Keratinocyte (primary cell): ENCODE measurements around the gene THOC7. TPM values are rescaled to one million over a fixed set of nuclear protein-coding genes. Genes with fewer than 3 reads are reported as not detected.

Experiments used
- DNase-seq: peaks from one replicate; pipeline ENCODE4 v3.0.0-alpha.2; 2011; ENCODE audit warnings: low read depth, missing footprints, low spot score
- FAIRE-seq: peaks from 2 replicates; lab custom pipeline; 2011; peaks lifted over from hg19 to GRCh38; lab: Jason Lieb, UNC
- H2AFZ ChIP-seq: 2 replicates; pipeline ENCODE4 v1.6.0; 2012; ENCODE audit warnings: low read length, control low read depth, inconsistent platforms; ENCODE audit not compliant: control insufficient read depth
- H3K27ac ChIP-seq: 2 replicates; pipeline ENCODE4 v1.5.1; 2011; ENCODE audit warnings: low read length; ENCODE audit not compliant: control insufficient read depth, insufficient read depth
- H3K27me3 ChIP-seq: 3 replicates; pipeline ENCODE4 v1.6.0; 2011; ENCODE audit warnings: low read length; ENCODE audit not compliant: control insufficient read depth, insufficient read depth; ENCODE audit errors: extremely low read depth
- H3K36me3 ChIP-seq, 2 experiments: 2 replicates in 1 of 2; 3 replicates in 1 of 2; pipeline ENCODE4 v1.5.1; 2011; ENCODE audit warnings: low read length in 2 of 2, mild to moderate bottlenecking in 1 of 2; ENCODE audit not compliant: control insufficient read depth in 2 of 2, insufficient read depth in 2 of 2; ENCODE audit errors: extremely low read depth in 1 of 2
- H3K4me1 ChIP-seq: 3 replicates; pipeline ENCODE4 v1.5.1; 2011; ENCODE audit warnings: low read length; ENCODE audit not compliant: control insufficient read depth, insufficient read depth; ENCODE audit errors: extremely low read depth
- H3K4me2 ChIP-seq: 3 replicates; pipeline ENCODE4 v1.6.0; 2011; ENCODE audit warnings: low read depth, low read length; ENCODE audit not compliant: control insufficient read depth, insufficient read depth; ENCODE audit errors: extremely low read depth
- H3K4me3 ChIP-seq, 3 experiments: fragments of 200-600 bp in 1 of 3; sonication (generic) in 1 of 3; 2 replicates in 2 of 3; 3 replicates in 1 of 3; pipeline ENCODE4 v1.5.1; 2011 to 2016; ENCODE audit warnings: low read length in 3 of 3, mild to moderate bottlenecking in 3 of 3, control low read depth in 2 of 3, inconsistent platforms in 1 of 3, low read depth in 1 of 3, mixed read lengths in 1 of 3, mixed run types in 1 of 3, moderate library complexity in 1 of 3; ENCODE audit not compliant: control insufficient read depth in 2 of 3, insufficient read depth in 2 of 3; ENCODE audit errors: extremely low read depth in 1 of 3
- H3K79me2 ChIP-seq: 2 replicates; pipeline ENCODE4 v1.6.0; 2012; ENCODE audit warnings: low read length; ENCODE audit not compliant: control insufficient read depth, insufficient read depth
- H3K9ac ChIP-seq: 3 replicates; pipeline ENCODE4 v1.6.0; 2011; ENCODE audit warnings: low read length; ENCODE audit not compliant: control insufficient read depth, insufficient read depth; ENCODE audit errors: extremely low read depth
- H3K9me1 ChIP-seq: 3 replicates; pipeline ENCODE4 v1.6.0; 2011; ENCODE audit warnings: low read length; ENCODE audit not compliant: control insufficient read depth, insufficient read depth; ENCODE audit errors: extremely low read depth
- H3K9me3 ChIP-seq: 2 replicates; pipeline ENCODE4 v1.5.1; 2012; ENCODE audit warnings: low read depth, low read length; ENCODE audit not compliant: control insufficient read depth
- H4K20me1 ChIP-seq: 3 replicates; pipeline ENCODE4 v1.6.0; 2011; ENCODE audit warnings: low read length; ENCODE audit not compliant: control insufficient read depth, insufficient read depth; ENCODE audit errors: extremely low read depth
- EZH2 ChIP-seq: IDR thresholded peaks from one replicate; pipeline ENCODE4 v1.6.1; 2012; ENCODE audit warnings: inconsistent platforms, mild to moderate bottlenecking, low read length, moderate library complexity
- dilution Hi-C: fragments of 300-500 bp; cut with MboI; formaldehyde crosslinking; loops from one replicate; pipeline ENCODE4 v1.7.0; 2020; ENCODE audit warnings: low sequenced_read_pairs; ENCODE audit not compliant: extremely low pct_ligation_motif_present
- polyA plus RNA-seq, 5 experiments: library from polyadenylated mRNA; depleted of rRNA in 3 of 5; stranded (reverse) in 3 of 5; stranded (forward) in 1 of 5; unstranded in 1 of 5; fragments of >200 nt; gene quantifications; 1 replicate in 1 of 5; 2 replicates in 3 of 5; 3 replicates in 1 of 5; pipeline versions ENCODE4 v1.2.1 to v1.2.3, GENCODE V29; 2011 to 2012; ENCODE audit warnings: missing spikeins in 2 of 5, low read depth in 1 of 5, low replicate concordance in 1 of 5
- TF ChIP-seq, protein P1 (sequence below), 3 experiments: IDR thresholded peaks in 1 of 3; conservative IDR thresholded peaks in 1 of 3; optimal IDR thresholded peaks in 1 of 3; 2 replicates in 2 of 3; 3 replicates in 1 of 3; pipeline versions ENCODE3 to v1.5.1; 2011; ENCODE audit warnings: low read length in 3 of 3, mild to moderate bottlenecking in 3 of 3, moderate library complexity in 2 of 3, control low read depth in 1 of 3, inconsistent platforms in 1 of 3; ENCODE audit not compliant: insufficient read depth in 2 of 3; ENCODE audit errors: extremely low read depth in 1 of 3

The THOC7 gene
- polyA plus RNA-seq, 1 donor (not counting 4 experiments of a cell fraction or from before 2014, with no cell fraction given): 131 TPM

DNA sequence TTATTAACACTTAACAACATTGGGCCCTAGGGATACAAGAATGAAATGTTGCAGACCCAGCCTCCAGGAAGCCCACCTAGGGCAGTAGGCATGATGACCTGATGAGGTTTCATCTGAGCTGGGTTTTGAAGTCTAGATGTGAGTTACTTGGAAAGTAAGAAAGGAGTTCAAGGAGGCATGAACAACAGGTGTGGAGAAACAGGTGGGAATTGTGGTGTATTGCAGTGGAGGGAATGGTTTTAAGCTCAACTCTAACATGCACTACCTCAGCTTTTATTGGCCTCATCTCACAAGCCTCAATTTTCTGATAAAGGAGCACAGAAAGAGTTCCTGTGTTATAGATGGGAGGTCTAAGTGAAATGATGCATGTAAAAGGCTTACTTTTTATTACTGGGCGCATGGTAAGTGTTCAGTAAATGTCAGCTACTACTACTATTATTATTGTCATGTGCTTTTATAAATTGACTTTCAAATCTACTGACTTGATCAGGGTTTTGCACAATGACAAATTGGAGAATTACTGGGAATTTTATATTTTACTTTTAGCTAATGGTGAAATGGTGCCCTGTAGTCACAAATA, 29.3 kb upstream of the THOC7 start:
- no peak overlapping the region for H3K27ac ChIP-seq
- DNase-seq: no peak
- no peak overlapping the region for H3K4me2 ChIP-seq
- no peaks in the 10 kb centered on the region for H3K27me3 ChIP-seq
- no peak overlapping the region for H3K4me3 ChIP-seq
- H3K9ac ChIP-seq: no peak overlapping the region
- no peaks in the 10 kb centered on the region for H3K9me3 ChIP-seq
- dilution Hi-C loops: no loop called here
- H3K9me1 ChIP-seq: peaks cover 3% of the 10 kb centered on the region
- TF ChIP-seq EZH2: no peak
- TF ChIP-seq, protein P1, sequence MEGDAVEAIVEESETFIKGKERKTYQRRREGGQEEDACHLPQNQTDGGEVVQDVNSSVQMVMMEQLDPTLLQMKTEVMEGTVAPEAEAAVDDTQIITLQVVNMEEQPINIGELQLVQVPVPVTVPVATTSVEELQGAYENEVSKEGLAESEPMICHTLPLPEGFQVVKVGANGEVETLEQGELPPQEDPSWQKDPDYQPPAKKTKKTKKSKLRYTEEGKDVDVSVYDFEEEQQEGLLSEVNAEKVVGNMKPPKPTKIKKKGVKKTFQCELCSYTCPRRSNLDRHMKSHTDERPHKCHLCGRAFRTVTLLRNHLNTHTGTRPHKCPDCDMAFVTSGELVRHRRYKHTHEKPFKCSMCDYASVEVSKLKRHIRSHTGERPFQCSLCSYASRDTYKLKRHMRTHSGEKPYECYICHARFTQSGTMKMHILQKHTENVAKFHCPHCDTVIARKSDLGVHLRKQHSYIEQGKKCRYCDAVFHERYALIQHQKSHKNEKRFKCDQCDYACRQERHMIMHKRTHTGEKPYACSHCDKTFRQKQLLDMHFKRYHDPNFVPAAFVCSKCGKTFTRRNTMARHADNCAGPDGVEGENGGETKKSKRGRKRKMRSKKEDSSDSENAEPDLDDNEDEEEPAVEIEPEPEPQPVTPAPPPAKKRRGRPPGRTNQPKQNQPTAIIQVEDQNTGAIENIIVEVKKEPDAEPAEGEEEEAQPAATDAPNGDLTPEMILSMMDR (optimal IDR thresholded peaks at IDR 0.05 in 1 of 3, IDR thresholded peaks at IDR 0.05 in 1 of 3, conservative IDR thresholded peaks at IDR 0.05 in 1 of 3; ENCODE audit: extremely low read depth in 1 of 3, insufficient read depth in 2 of 3, low read length in 3 of 3): no peak
- no peaks in the 10 kb centered on the region for H4K20me1 ChIP-seq
- H3K4me1 ChIP-seq: no peaks in the 10 kb centered on the region
- no peak for FAIRE-seq
- no peak overlapping the region for H2AFZ ChIP-seq
- H3K79me2 ChIP-seq: peaks cover 12% of the 10 kb centered on the region
- H3K36me3 ChIP-seq: peaks cover 0 to 1% of the 10 kb centered on the region in 2 experiments

DNA sequence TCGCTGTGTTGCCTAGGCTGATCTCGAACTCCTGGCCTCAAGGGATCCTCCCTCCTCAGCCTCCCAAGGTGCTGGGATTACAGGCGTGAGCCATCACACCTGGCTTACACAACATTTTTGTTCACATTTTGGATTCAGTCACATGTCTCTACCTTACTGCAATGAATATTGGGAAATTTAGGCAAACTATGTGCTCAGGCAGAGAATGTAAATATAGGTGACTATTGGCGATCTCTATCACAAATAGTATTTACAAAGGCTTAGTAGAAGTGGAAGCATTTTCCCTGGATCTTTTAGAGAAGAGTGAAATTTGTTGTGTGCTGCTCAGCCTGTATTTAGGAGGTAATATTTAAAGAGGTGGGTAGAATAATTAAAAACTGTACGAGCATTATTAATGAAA, 27.9 kb upstream of the THOC7 start:
- FAIRE-seq: no peak
- dilution Hi-C loops: no loop called here
- peaks cover 0 to 1% of the 10 kb centered on the region in 2 experiments for H3K36me3 ChIP-seq
- no peak for TF ChIP-seq EZH2
- TF ChIP-seq, protein P1 (optimal IDR thresholded peaks at IDR 0.05 in 1 of 3, IDR thresholded peaks at IDR 0.05 in 1 of 3, conservative IDR thresholded peaks at IDR 0.05 in 1 of 3; ENCODE audit: extremely low read depth in 1 of 3, insufficient read depth in 2 of 3, low read length in 3 of 3): no peak
- DNase-seq: no peak
- no peak overlapping the region for H3K9ac ChIP-seq
- H3K79me2 ChIP-seq: peaks cover 14% of the 10 kb centered on the region
- no peak overlapping the region for H3K4me3 ChIP-seq
- H3K27me3 ChIP-seq: no peaks in the 10 kb centered on the region
- H3K4me2 ChIP-seq: no peak overlapping the region
- no peaks in the 10 kb centered on the region for H3K9me3 ChIP-seq
- H3K9me1 ChIP-seq: peaks cover 3% of the 10 kb centered on the region
- no peaks in the 10 kb centered on the region for H4K20me1 ChIP-seq
- peaks cover 3% of the 10 kb centered on the region for H3K4me1 ChIP-seq
- H2AFZ ChIP-seq: no peak overlapping the region
- H3K27ac ChIP-seq: no peak overlapping the region
